IMR-90 (cell line): ENCODE measurements around the gene AP4M1. TPM values are rescaled to one million over a fixed set of nuclear protein-coding genes. Genes with fewer than 3 reads are reported as not detected.

Source experiments
- ATAC-seq: fragments of 200-7000 bp; cut with Tn5 transposase; 2 replicates; pipeline ENCODE4 v1.9.1; 2020; ENCODE audit warnings: low read depth, mild to moderate bottlenecking, moderate library complexity
- BruUV-seq: library from RNA; stranded (reverse); fragments of 400-500 nt; replicated peaks from 2 replicates; lab custom pipeline; 2021; lab: Mats Ljungman, UMichigan
- CTCF ChIA-PET: fragments of 300-600 bp; formaldehyde crosslinking; extraction: SDS; loops from one replicate; lab custom pipeline; 2021; ENCODE audit warnings: antibody characterized with exemption; lab: Yijun Ruan, JAX
- POLR2A ChIA-PET: fragments of 300-600 bp; sonication (Branson Sonifier 250); formaldehyde crosslinking; loops from one replicate; lab custom pipeline; 2022; ENCODE audit warnings: antibody characterized with exemption; ENCODE audit not compliant: unreplicated experiment; lab: Charles Lee
- DNase-seq: peaks from one replicate; pipeline ENCODE4 v3.0.0; 2013
- H2AFZ ChIP-seq: replicated peaks from 2 replicates; pipeline ENCODE3; 2013; ENCODE audit warnings: low read length, mild to moderate bottlenecking; ENCODE audit not compliant: poor library complexity
- H2AK5ac ChIP-seq: 2 replicates; pipeline ENCODE4 v1.6.1; 2013; ENCODE audit warnings: low read depth, low read length, inconsistent platforms
- H2AK9ac ChIP-seq: replicated peaks from 2 replicates; pipeline ENCODE3; 2013; ENCODE audit warnings: mild to moderate bottlenecking, low read depth, low read length, moderate library complexity; ENCODE audit not compliant: poor library complexity
- H2BK120ac ChIP-seq: 2 replicates; pipeline ENCODE4 v1.6.1; 2013; ENCODE audit warnings: low read depth, low read length, inconsistent platforms
- H2BK15ac ChIP-seq: 3 replicates; pipeline ENCODE4 v1.6.1; 2013; ENCODE audit warnings: low read depth, low read length, inconsistent platforms
- H2BK20ac ChIP-seq: 2 replicates; pipeline ENCODE4 v1.6.1; 2013; ENCODE audit warnings: low read depth, mild to moderate bottlenecking, inconsistent platforms, low read length, moderate library complexity
- H2BK5ac ChIP-seq: 2 replicates; pipeline ENCODE4 v1.6.1; 2013; ENCODE audit warnings: mild to moderate bottlenecking, low read depth, low read length, inconsistent platforms; ENCODE audit not compliant: poor library complexity, severe bottlenecking
- H3K14ac ChIP-seq: replicated peaks from 2 replicates; pipeline ENCODE4 v1.6.1; 2013; ENCODE audit warnings: low read depth, low read length, inconsistent platforms
- H3K18ac ChIP-seq: 2 replicates; pipeline ENCODE4 v1.6.1; 2013; ENCODE audit warnings: low read depth, low read length, control low read depth
- H3K23ac ChIP-seq: 2 replicates; pipeline ENCODE4 v1.6.1; 2013; ENCODE audit warnings: low read depth, low read length, inconsistent platforms
- H3K27ac ChIP-seq: 2 replicates; pipeline ENCODE4 v1.5.1; 2013; ENCODE audit warnings: mild to moderate bottlenecking, control low read depth, low read length; ENCODE audit not compliant: insufficient read depth
- H3K27me3 ChIP-seq: 2 replicates; pipeline ENCODE4 v1.6.1; 2013; ENCODE audit warnings: low read length; ENCODE audit not compliant: control insufficient read depth, insufficient read depth
- H3K36me3 ChIP-seq: 2 replicates; pipeline ENCODE4 v1.6.1; 2013; ENCODE audit warnings: low read length, mixed read lengths; ENCODE audit not compliant: control insufficient read depth, insufficient read depth
- H3K4ac ChIP-seq: 2 replicates; pipeline ENCODE4 v1.6.1; 2013; ENCODE audit warnings: low read depth, low read length, inconsistent platforms
- H3K4me1 ChIP-seq: 2 replicates; pipeline ENCODE4 v1.6.1; 2013; ENCODE audit warnings: low read length, mixed read lengths; ENCODE audit not compliant: control insufficient read depth, insufficient read depth
- H3K4me2 ChIP-seq: 2 replicates; pipeline ENCODE4 v1.6.1; 2013; ENCODE audit warnings: low read depth, mild to moderate bottlenecking, control low read depth, low read length, moderate library complexity
- H3K4me3 ChIP-seq: 2 replicates; pipeline ENCODE4 v1.5.1; 2013; ENCODE audit warnings: low read depth, mild to moderate bottlenecking, control low read depth, low read length, moderate library complexity; ENCODE audit not compliant: insufficient read depth
- H3K56ac ChIP-seq: 2 replicates; pipeline ENCODE4 v1.6.1; 2013; ENCODE audit warnings: low read length, inconsistent platforms; ENCODE audit not compliant: insufficient read depth; ENCODE audit errors: extremely low read depth
- H3K79me1 ChIP-seq, 2 experiments: 2 replicates each; pipeline ENCODE4 v1.6.1; 2013; ENCODE audit warnings: low read length in 2 of 2, inconsistent platforms in 1 of 2, low read depth in 1 of 2
- H3K9ac ChIP-seq: 2 replicates; pipeline ENCODE4 v1.6.1; 2013; ENCODE audit warnings: low read depth, low read length, control low read depth
- H3K9me1 ChIP-seq: 2 replicates; pipeline ENCODE4 v1.6.1; 2013; ENCODE audit warnings: low read length, inconsistent platforms; ENCODE audit not compliant: insufficient read depth
- H3K9me3 ChIP-seq: 2 replicates; pipeline ENCODE4 v1.6.1; 2013; ENCODE audit warnings: low read length; ENCODE audit not compliant: control insufficient read depth, insufficient read depth
- H4K20me1 ChIP-seq: 2 replicates; pipeline ENCODE4 v1.6.1; 2013; ENCODE audit warnings: low read length, inconsistent platforms; ENCODE audit not compliant: insufficient read depth
- H4K5ac ChIP-seq: 2 replicates; pipeline ENCODE4 v1.6.1; 2013; ENCODE audit warnings: mild to moderate bottlenecking, low read depth, low read length, control low read depth
- H4K8ac ChIP-seq, 2 experiments: 2 replicates each; pipeline ENCODE4 v1.6.1; 2013; ENCODE audit warnings: low read depth in 2 of 2, low read length in 2 of 2, control low read depth in 1 of 2, inconsistent platforms in 1 of 2
- H4K91ac ChIP-seq: 2 replicates; pipeline ENCODE4 v1.6.1; 2013; ENCODE audit warnings: low read depth, low read length, inconsistent platforms; ENCODE audit not compliant: insufficient read depth
- CEBPB ChIP-seq: IDR thresholded peaks from 2 replicates; pipeline ENCODE4 v1.6.1; 2012; ENCODE audit warnings: low read depth, low read length, improper control_type of control experiment
- CHD1 ChIP-seq: IDR thresholded peaks from 2 replicates; pipeline ENCODE4 v1.6.1; 2012; ENCODE audit warnings: low read depth, low read length, improper control_type of control experiment
- FOS ChIP-seq: fragments of 150-350 bp; IDR thresholded peaks from 2 replicates; pipeline ENCODE4 v1.6.1; 2016; ENCODE audit warnings: low read depth, low read length
- MAFK ChIP-seq: IDR thresholded peaks from 2 replicates; pipeline ENCODE4 v1.6.1; 2012; ENCODE audit warnings: low read depth, low read length, improper control_type of control experiment
- MAZ ChIP-seq: IDR thresholded peaks from 2 replicates; pipeline ENCODE4 v1.6.1; 2012; ENCODE audit warnings: low read depth, mild to moderate bottlenecking, low read length, improper control_type of control experiment, moderate library complexity, borderline replicate concordance
- MXI1 ChIP-seq: IDR thresholded peaks from 2 replicates; pipeline ENCODE4 v1.6.1; 2012; ENCODE audit warnings: low read depth, mild to moderate bottlenecking, low read length, moderate library complexity, borderline replicate concordance
- NFE2L2 ChIP-seq: fragments of 150-350 bp; IDR thresholded peaks from 2 replicates; pipeline ENCODE4 v1.6.1; 2016; ENCODE audit warnings: low read depth, mild to moderate bottlenecking, low read length
- POLR2A ChIP-seq: IDR thresholded peaks from 2 replicates; pipeline ENCODE4 v1.6.1; 2012; ENCODE audit warnings: mild to moderate bottlenecking, low read depth, low read length
- RAD21 ChIP-seq: IDR thresholded peaks from 2 replicates; pipeline ENCODE4 v1.6.1; 2012; ENCODE audit warnings: low read length, improper control_type of control experiment
- RCOR1 ChIP-seq: IDR thresholded peaks from 2 replicates; pipeline ENCODE4 v1.6.1; 2012; ENCODE audit warnings: mild to moderate bottlenecking, low read length, improper control_type of control experiment; ENCODE audit not compliant: insufficient replicate concordance
- RFX5 ChIP-seq: IDR thresholded peaks from 2 replicates; pipeline ENCODE4 v1.8.0; 2012; ENCODE audit warnings: low read depth, mild to moderate bottlenecking, low read length, moderate library complexity
- SMC3 ChIP-seq: fragments of 150-350 bp; IDR thresholded peaks from 2 replicates; pipeline ENCODE4 v1.6.1; 2016; ENCODE audit warnings: low read depth, mild to moderate bottlenecking, antibody characterized with exemption, low read length, moderate library complexity
- WGBS, 2 experiments: methylation state at CpG; one replicate each; pipeline versions ENCODE4 v1.1.5 to v1.1.7; 2013; ENCODE audit warnings: missing lambda C conversion rate in 2 of 2; ENCODE audit not compliant: insufficient read length in 1 of 2; ENCODE audit errors: extremely low coverage in 2 of 2; 5-methylcytosine and 5-hydroxymethylcytosine counted together
- dilution Hi-C: fragments of 300-500 bp; cut with HindIII; formaldehyde crosslinking; loops from one replicate; pipeline ENCODE4 v1.14.3; 2018; ENCODE audit warnings: low sequenced_read_pairs; ENCODE audit not compliant: unreplicated experiment
- in situ Hi-C: fragments of 300-500 bp; cut with MboI; formaldehyde crosslinking; loops from 3 replicates; pipeline ENCODE4 v1.14.3; 2019; ENCODE audit warnings: low sequenced_read_pairs, inconsistent platforms, mixed read lengths
- intact Hi-C: fragments of 100-400 bp; cut with micrococcal nuclease; formaldehyde crosslinking; loops from 2 replicates; pipeline ENCODE4 v1.10.0; 2022
- polyA plus RNA-seq, 3 experiments: library from polyadenylated mRNA; depleted of rRNA; stranded (reverse); fragments of >200 nt; gene quantifications; 2 replicates each; pipeline ENCODE4 v1.2.3, GENCODE V29; 2012; ENCODE audit warnings: low replicate concordance in 1 of 3
- total RNA-seq: library from RNA; depleted of rRNA; stranded (reverse); fragments of >200 nt; gene quantifications from 2 replicates; pipeline ENCODE4 v1.2.3, GENCODE V29; 2012
- TF ChIP-seq, protein P1 (sequence below): fragments of 150-350 bp; IDR thresholded peaks from 2 replicates; pipeline ENCODE4 v1.6.1; 2016; ENCODE audit warnings: low read depth, mild to moderate bottlenecking, low read length, moderate library complexity, borderline replicate concordance
- TF ChIP-seq, protein P2 (sequence below): fragments of 150-350 bp; IDR thresholded peaks from 2 replicates; pipeline ENCODE4 v1.6.1; 2017; ENCODE audit warnings: mild to moderate bottlenecking, antibody characterized with exemption, low read length, low read depth

The AP4M1 gene
- total and polyA plus RNA-seq, 2 of the 4 experiments (the other 2 are of a cell fraction), result 21.1 to 21.4 TPM

DNA sequence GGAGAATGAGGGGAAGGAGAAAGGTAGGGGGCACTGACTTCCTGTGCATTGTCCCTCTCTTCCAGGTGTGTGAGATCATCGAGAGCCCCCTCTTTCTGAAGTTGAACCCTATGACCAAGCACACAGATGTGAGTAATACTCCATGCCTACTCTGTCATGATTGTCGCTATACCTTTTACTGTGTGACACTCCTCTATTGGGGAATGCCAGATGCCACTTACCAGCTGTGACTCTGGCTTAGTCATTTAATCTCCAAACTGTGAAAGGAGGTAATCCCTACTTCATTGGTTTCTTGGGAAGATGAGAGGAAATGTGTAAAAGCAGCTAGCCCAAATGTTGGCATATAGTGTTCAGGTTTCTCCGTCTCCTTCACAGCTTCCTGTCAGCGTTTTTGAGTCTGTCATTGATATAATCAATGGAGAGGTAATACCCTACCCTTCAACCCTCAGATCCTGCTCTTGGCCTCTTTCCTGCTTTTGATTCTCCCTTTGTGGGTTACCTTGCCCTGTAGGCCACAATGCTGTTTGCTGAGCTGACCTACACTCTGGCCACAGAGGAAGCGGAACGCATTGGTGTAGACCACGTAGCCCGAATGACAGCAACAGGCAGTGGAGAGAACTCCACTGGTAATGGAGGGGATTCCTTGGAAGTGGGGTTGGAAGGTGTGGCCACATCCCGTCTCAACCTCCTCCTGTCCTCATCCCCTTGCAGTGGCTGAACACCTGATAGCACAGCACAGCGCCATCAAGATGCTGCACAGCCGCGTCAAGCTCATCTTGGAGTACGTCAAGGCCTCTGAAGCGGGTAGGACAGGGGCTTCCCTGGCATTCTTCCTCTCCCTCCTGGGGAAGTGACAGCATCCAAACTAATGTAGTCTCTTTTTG is 10.7 kb upstream of the AP4M1 start:
- Histone ChIP-seq H3K18ac (no peak overlapping the region), H3K23ac (peak overlapping the region; percentile 63), H2BK120ac (peak overlapping the region; percentile 14; the same call in 1 of the 2 replicates), H4K5ac (0 out of 2 replicates have a peak overlapping the region, but pooled peaks have one; percentile 10), H4K8ac (peak overlapping the region in 1 of 2 experiments; percentile 36; a peak in 1 of 4 replicates), H3K56ac (no peak overlapping the region), H2AFZ (peak overlapping the region; percentile 5), H3K4me3 (no peak overlapping the region), H3K14ac (0 out of 2 replicates have a peak overlapping the region, but pooled peaks have one; percentile 19), H2BK20ac (no peak overlapping the region; the same call in none of the 2 replicates), H2BK5ac (peak overlapping the region; percentile 44), H2AK9ac (peak overlapping the region; percentile 60), H3K4ac (peak overlapping the region; percentile 69), H3K27ac (peak overlapping the region; percentile 38), H3K36me3 (peaks cover 50% of the 10 kb centered on the region), H3K4me2 (no peak overlapping the region), H3K9ac (no peak overlapping the region), H2BK15ac (no peak overlapping the region; the same call in 2 of the 3 replicates), H3K27me3 (no peaks in the 10 kb centered on the region), H2AK5ac (peak overlapping the region; percentile 87), H3K9me3 (no peaks in the 10 kb centered on the region), H3K79me1 (peaks cover 32 to 66% of the 10 kb centered on the region in 2 experiments), H3K9me1 (peaks cover 13% of the 10 kb centered on the region), H3K4me1 (peaks cover 16% of the 10 kb centered on the region), H4K20me1 (peaks cover 15% of the 10 kb centered on the region), H4K91ac (no peak overlapping the region)
- CTCF ChIA-PET, result interaction anchor here (1.6 kb wide), 1 partner anchor 10 kb away, joined by 5 read pairs; no protein-coding TSS in a partner anchor
- DNase-seq, result no peak
- dilution Hi-C loops, result no loop called here
- WGBS, 2 experiments, result no CpG with 5 or more reads among the region's 14 CpGs
- POLR2A ChIA-PET, result interaction anchor here (0.5 to 0.7 kb wide), 2 partner anchors 21 to 125 kb away, joined by 3 to 8 read pairs; no protein-coding TSS in a partner anchor
- TF ChIP-seq MAZ (no peak), FOS (no peak), POLR2A (no peak), NFE2L2 (no peak), RAD21 (no peak), CHD1 (no peak), CEBPB (no peak), RCOR1 (no peak), MAFK (no peak), RFX5 (no peak), MXI1 (no peak), SMC3 (no peak)
- TF ChIP-seq, protein P1, sequence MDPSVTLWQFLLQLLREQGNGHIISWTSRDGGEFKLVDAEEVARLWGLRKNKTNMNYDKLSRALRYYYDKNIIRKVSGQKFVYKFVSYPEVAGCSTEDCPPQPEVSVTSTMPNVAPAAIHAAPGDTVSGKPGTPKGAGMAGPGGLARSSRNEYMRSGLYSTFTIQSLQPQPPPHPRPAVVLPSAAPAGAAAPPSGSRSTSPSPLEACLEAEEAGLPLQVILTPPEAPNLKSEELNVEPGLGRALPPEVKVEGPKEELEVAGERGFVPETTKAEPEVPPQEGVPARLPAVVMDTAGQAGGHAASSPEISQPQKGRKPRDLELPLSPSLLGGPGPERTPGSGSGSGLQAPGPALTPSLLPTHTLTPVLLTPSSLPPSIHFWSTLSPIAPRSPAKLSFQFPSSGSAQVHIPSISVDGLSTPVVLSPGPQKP, result no peak
- TF ChIP-seq, protein P2, sequence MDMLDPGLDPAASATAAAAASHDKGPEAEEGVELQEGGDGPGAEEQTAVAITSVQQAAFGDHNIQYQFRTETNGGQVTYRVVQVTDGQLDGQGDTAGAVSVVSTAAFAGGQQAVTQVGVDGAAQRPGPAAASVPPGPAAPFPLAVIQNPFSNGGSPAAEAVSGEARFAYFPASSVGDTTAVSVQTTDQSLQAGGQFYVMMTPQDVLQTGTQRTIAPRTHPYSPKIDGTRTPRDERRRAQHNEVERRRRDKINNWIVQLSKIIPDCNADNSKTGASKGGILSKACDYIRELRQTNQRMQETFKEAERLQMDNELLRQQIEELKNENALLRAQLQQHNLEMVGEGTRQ, result no peak
- BruUV-seq, result no TSS peak
- intact Hi-C loops, result loop anchor here (1.0 kb wide), 1 partner anchor 10 kb away; no protein-coding TSS in a partner anchor
- in situ Hi-C loops, result no loop called here
- ATAC-seq, result no peak
